HL-60 (cell line): Measurements from ENCODE around the gene SLC35D3.
A peak's percentile ranks its signal among the peaks of the same experiment; 100 is the strongest.

ENCODE experiments used
- DNase-seq, 2 experiments: peaks; one replicate each; pipeline ENCODE4 v3.0.0-alpha.2; 2010 to 2020; ENCODE audit warnings: low read depth in 1 of 2, low spot score in 1 of 2
- H3K27ac ChIP-seq: fragments of 250-450 bp; sonication (Bioruptor Pico); replicated peaks from 2 replicates; pipeline ENCODE4 v1.5.1; 2020; ENCODE audit warnings: mild to moderate bottlenecking, moderate library complexity
- H3K27me3 ChIP-seq: fragments of 250-450 bp; sonication (Bioruptor Pico); 2 replicates; pipeline ENCODE4 v1.5.1; 2021; ENCODE audit warnings: mild to moderate bottlenecking, moderate library complexity; ENCODE audit not compliant: insufficient read depth, poor library complexity, severe bottlenecking
- H3K4me3 ChIP-seq: replicated peaks from 2 replicates; pipeline ENCODE4 v1.5.1; 2011; ENCODE audit warnings: mild to moderate bottlenecking, control low read depth, low read length; ENCODE audit not compliant: insufficient read depth
- GABPA ChIP-seq: IDR thresholded peaks from 2 replicates; pipeline ENCODE4 v1.6.1; 2012; ENCODE audit warnings: low read depth
- POLR2AphosphoS5 ChIP-seq: IDR thresholded peaks from 2 replicates; pipeline ENCODE4 v1.6.1; 2012; ENCODE audit warnings: low read depth
- SPI1 ChIP-seq: IDR thresholded peaks from 2 replicates; pipeline ENCODE4 v1.6.1; 2012; ENCODE audit warnings: low read depth, mild to moderate bottlenecking, borderline replicate concordance
- TF ChIP-seq, protein P1 (sequence below): IDR thresholded peaks from 2 replicates; pipeline ENCODE4 v1.6.1; 2012; ENCODE audit warnings: low read depth; ENCODE audit not compliant: insufficient replicate concordance
- TF ChIP-seq, protein P2 (sequence below): IDR thresholded peaks from one replicate; pipeline ENCODE4 v1.5.1; 2011; ENCODE audit warnings: low read length, control low read depth, inconsistent platforms; ENCODE audit not compliant: insufficient read depth

The SLC35D3 gene

DNA sequence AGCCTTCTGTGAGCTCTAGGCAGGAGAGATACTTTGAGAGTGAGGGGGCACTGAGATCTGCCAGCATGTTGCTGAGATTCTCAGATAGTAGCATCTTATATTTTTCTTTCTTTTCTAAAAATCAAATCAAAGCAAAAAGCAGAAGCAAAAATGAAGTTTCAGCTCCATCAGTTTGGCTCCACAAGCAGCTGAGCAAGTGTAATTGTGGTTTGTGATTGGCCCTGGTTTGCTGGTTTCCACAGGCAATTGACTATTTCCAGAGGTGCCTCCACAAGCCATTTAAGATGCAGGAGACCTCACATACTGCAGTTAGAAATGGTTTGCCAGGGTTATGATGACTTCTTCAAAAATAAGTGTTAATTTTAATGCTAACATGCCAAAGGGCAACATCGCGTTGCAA lies 4.3 kb downstream of the SLC35D3 start:
- H3K27me3 ChIP-seq: peaks cover 38% of the 10 kb centered on the region

DNA sequence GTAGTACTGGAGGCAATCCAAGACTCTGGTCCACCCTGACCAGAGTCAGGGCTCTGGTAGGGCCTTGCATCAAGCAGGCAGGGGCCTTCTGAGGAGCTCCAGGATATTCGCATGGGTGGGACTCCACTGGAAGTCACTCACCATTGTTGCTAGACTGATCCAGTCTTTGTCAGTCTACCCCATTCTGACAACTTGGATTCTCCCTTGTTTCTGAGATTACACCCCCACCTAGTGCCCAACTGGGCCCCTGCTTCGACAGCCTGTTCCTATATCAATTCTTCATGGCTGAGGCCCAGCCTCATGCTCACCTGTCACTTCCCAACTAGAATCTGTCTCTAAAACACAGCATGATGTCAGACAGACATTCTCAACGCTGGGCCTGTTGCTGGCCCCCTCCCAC lies 5.2 kb downstream of the SLC35D3 start:
- no peak overlapping the region for H3K27ac ChIP-seq
- peaks cover 31% of the 10 kb centered on the region for H3K27me3 ChIP-seq
- peak in 1 of 2 experiments; percentile 12 for DNase-seq
- TF ChIP-seq SPI1: no peak
- TF ChIP-seq POLR2AphosphoS5: no peak
- TF ChIP-seq, protein P1, sequence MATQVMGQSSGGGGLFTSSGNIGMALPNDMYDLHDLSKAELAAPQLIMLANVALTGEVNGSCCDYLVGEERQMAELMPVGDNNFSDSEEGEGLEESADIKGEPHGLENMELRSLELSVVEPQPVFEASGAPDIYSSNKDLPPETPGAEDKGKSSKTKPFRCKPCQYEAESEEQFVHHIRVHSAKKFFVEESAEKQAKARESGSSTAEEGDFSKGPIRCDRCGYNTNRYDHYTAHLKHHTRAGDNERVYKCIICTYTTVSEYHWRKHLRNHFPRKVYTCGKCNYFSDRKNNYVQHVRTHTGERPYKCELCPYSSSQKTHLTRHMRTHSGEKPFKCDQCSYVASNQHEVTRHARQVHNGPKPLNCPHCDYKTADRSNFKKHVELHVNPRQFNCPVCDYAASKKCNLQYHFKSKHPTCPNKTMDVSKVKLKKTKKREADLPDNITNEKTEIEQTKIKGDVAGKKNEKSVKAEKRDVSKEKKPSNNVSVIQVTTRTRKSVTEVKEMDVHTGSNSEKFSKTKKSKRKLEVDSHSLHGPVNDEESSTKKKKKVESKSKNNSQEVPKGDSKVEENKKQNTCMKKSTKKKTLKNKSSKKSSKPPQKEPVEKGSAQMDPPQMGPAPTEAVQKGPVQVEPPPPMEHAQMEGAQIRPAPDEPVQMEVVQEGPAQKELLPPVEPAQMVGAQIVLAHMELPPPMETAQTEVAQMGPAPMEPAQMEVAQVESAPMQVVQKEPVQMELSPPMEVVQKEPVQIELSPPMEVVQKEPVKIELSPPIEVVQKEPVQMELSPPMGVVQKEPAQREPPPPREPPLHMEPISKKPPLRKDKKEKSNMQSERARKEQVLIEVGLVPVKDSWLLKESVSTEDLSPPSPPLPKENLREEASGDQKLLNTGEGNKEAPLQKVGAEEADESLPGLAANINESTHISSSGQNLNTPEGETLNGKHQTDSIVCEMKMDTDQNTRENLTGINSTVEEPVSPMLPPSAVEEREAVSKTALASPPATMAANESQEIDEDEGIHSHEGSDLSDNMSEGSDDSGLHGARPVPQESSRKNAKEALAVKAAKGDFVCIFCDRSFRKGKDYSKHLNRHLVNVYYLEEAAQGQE: no peak
- TF ChIP-seq, protein P2, sequence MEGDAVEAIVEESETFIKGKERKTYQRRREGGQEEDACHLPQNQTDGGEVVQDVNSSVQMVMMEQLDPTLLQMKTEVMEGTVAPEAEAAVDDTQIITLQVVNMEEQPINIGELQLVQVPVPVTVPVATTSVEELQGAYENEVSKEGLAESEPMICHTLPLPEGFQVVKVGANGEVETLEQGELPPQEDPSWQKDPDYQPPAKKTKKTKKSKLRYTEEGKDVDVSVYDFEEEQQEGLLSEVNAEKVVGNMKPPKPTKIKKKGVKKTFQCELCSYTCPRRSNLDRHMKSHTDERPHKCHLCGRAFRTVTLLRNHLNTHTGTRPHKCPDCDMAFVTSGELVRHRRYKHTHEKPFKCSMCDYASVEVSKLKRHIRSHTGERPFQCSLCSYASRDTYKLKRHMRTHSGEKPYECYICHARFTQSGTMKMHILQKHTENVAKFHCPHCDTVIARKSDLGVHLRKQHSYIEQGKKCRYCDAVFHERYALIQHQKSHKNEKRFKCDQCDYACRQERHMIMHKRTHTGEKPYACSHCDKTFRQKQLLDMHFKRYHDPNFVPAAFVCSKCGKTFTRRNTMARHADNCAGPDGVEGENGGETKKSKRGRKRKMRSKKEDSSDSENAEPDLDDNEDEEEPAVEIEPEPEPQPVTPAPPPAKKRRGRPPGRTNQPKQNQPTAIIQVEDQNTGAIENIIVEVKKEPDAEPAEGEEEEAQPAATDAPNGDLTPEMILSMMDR: no peak
- no peak for TF ChIP-seq GABPA
- H3K4me3 ChIP-seq: no peak overlapping the region

More for the DNA sequence above, 4.3 kb downstream of the SLC35D3 start:
- Histone ChIP-seq H3K27ac (no peak overlapping the region), H3K4me3 (no peak overlapping the region)
- DNase-seq: no peak
- TF ChIP-seq, protein P1: no peak
- TF ChIP-seq SPI1: no peak
- TF ChIP-seq, protein P2: no peak
- TF ChIP-seq GABPA: no peak

DNA sequence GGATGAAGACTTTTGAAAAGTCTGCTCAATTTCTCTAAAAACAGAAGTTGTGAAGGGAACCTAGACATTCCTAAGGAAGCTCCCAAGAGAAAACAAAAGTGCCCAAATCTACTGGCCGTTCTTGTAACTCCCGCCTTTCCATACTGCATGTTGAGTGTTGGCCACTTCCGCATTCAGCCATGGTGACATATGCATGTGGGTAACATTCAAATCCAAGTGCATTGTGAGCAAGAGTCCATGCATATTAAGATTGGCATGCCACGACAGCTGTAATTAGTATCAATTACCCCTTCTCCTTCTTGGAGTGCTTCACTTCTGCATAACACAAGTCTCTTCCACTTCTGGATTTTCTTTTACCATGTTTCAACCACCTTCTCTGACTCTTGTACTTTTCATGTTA lies 8.4 kb downstream of the SLC35D3 start:
- TF ChIP-seq POLR2AphosphoS5 (no peak), GABPA (no peak), SPI1 (no peak)
- TF ChIP-seq, protein P2: no peak
- TF ChIP-seq, protein P1: no peak
- Histone ChIP-seq H3K27me3 (peaks cover 11% of the 10 kb centered on the region), H3K4me3 (no peak overlapping the region), H3K27ac (no peak overlapping the region)
- DNase-seq: no peak
